Aorta (tissue), 5 donors: ENCODE data around the gene NDUFB6. TPM values are rescaled to one million over a fixed set of nuclear protein-coding genes. Genes with fewer than 3 reads are reported as not detected.
"Not testable (repeated sequence)": the region's sequence is repeated elsewhere in the genome, so short reads cannot be mapped to it uniquely, and the experiment has no call there.

Experiments
- ATAC-seq: fragments of 200-7000 bp; cut with Tn5 transposase; one replicate; pipeline ENCODE4 v1.9.1; 2022; ENCODE audit warnings: moderate library complexity; ENCODE audit not compliant: low FRiP score
- DNase-seq, 2 donors: peaks; one replicate each; pipeline ENCODE4 v3.0.0-alpha.2; 2020
- H3K27ac ChIP-seq, 2 donors: one replicate each; pipeline ENCODE4 v1.5.1; 2013; ENCODE audit warnings: low read length in 2 of 2, mild to moderate bottlenecking in 2 of 2, moderate library complexity in 2 of 2, control low read depth in 1 of 2, inconsistent platforms in 1 of 2, low read depth in 1 of 2
- H3K27me3 ChIP-seq, 2 donors: one replicate each; pipeline ENCODE4 v1.6.1; 2013; ENCODE audit warnings: control low read depth in 1 of 2, low read length in 1 of 2, mild to moderate bottlenecking in 1 of 2, moderate library complexity in 1 of 2; ENCODE audit not compliant: insufficient read depth in 2 of 2, control insufficient read depth in 1 of 2
- H3K36me3 ChIP-seq, 2 donors: one replicate each; pipeline ENCODE4 v1.6.1; 2013; ENCODE audit warnings: control low read depth in 1 of 2, low read length in 1 of 2, mild to moderate bottlenecking in 1 of 2; ENCODE audit not compliant: insufficient read depth in 2 of 2, control insufficient read depth in 1 of 2
- H3K4me1 ChIP-seq, 2 donors: one replicate each; pipeline ENCODE4 v1.6.1; 2013; ENCODE audit warnings: low read length in 2 of 2, control low read depth in 1 of 2, mild to moderate bottlenecking in 1 of 2, moderate library complexity in 1 of 2; ENCODE audit not compliant: insufficient read depth in 2 of 2, control insufficient read depth in 1 of 2
- H3K4me3 ChIP-seq, 2 donors: one replicate each; pipeline ENCODE4 v1.5.1; 2013; ENCODE audit warnings: low read length in 2 of 2, control low read depth in 1 of 2, mild to moderate bottlenecking in 1 of 2
- H3K9me3 ChIP-seq: one replicate; pipeline ENCODE4 v1.6.1; 2013; ENCODE audit warnings: mild to moderate bottlenecking, low read length; ENCODE audit not compliant: control insufficient read depth
- WGBS, 2 donors: extraction: QIAGEN DNeasy Blood & Tissue Kit; methylation state at CpG; one replicate each; pipeline ENCODE4 v1.1.7; 2013; 5-methylcytosine and 5-hydroxymethylcytosine counted together
- intact Hi-C, 2 donors: fragments of 100-400 bp; cut with DNase I; formaldehyde crosslinking; loops; one replicate each; pipeline versions ENCODE4 v1.14.2 to v1.15.0; 2022
- polyA plus RNA-seq, 2 donors: library from polyadenylated mRNA; stranded (reverse); fragments of 200-250 nt; gene quantifications; one replicate each; pipeline ENCODE4 v1.2.3, GENCODE V29; 2013
- total RNA-seq, 2 donors: library from RNA; stranded (reverse); fragmentation: NEBNext Ultra II Directional; extraction: Animal tissue kit (Norgen Biotek cat#: 25700); gene quantifications; one replicate each; pipeline ENCODE4 v1.2.1, GENCODE V29; 2021
- donor health status: healthy with polysubstance abuse.
- donor health status: Bipolar disorder and iron deficiency.
- donor health status: DM: no; HTN: no; CAD: no.
- donor health status: DM: no; HTN: no; CAD: no.
- donor health status: DM: yes; HTN: yes; CAD: no.

NDUFB6 gene
- total and polyA plus RNA-seq, 4 donors: 29.5 to 55.2 (median 43.1) TPM

GRCh38 chr9:32533816-32534215 is 39.1 kb downstream of the NDUFB6 start:
- ATAC-seq (no peak), DNase-seq (no peak)
- no peaks in the 10 kb centered on the region for H3K4me1 ChIP-seq
- intact Hi-C loops: no loop called here
- H3K27me3 ChIP-seq: no peaks in the 10 kb centered on the region
- peaks cover 0 to 1% of the 10 kb centered on the region in 2 donors for H3K36me3 ChIP-seq
- H3K27ac ChIP-seq: no peak overlapping the region
- WGBS, 2 donors: 95 to 98% methylated on average over 4 of the region's 4 CpGs
- H3K4me3 ChIP-seq: no peak overlapping the region
- H3K9me3 ChIP-seq: no peaks in the 10 kb centered on the region

GRCh38 chr9:32533336-32533735 is 39.6 kb downstream of the NDUFB6 start:
- WGBS, 2 donors: 95 to 98% methylated on average over 6 of the region's 6 CpGs
- Histone ChIP-seq H3K4me1 (no peaks in the 10 kb centered on the region), H3K9me3 (no peaks in the 10 kb centered on the region), H3K36me3 (peaks cover 0 to 1% of the 10 kb centered on the region in 2 donors), H3K27ac (no peak overlapping the region), H3K4me3 (no peak overlapping the region), H3K27me3 (no peaks in the 10 kb centered on the region)
- ATAC-seq (no peak), DNase-seq (no peak)
- intact Hi-C loops: no loop called here

- DNase-seq: no peak
- no peak overlapping the region for H3K27ac ChIP-seq
- WGBS, 2 donors: 14 to 17% methylated on average over 2 of the region's 2 CpGs
- no peaks in the 10 kb centered on the region for H3K27me3 ChIP-seq
- no peak for ATAC-seq
- H3K9me3 ChIP-seq: no peaks in the 10 kb centered on the region
- no peaks in the 10 kb centered on the region for H3K36me3 ChIP-seq
- peaks cover 2 to 4% of the 10 kb centered on the region in 2 donors for H3K4me1 ChIP-seq
- H3K4me3 ChIP-seq: peak overlapping the region; percentile 78 to 99
- intact Hi-C loops: loop anchor here in 1 of 2 donors (2.0 to 10.0 kb wide), 2 partner anchors 24 to 92 kb away; no protein-coding TSS in a partner anchor
Observed at GRCh38 chr9:32526707-32527048, 46.3 kb downstream of the NDUFB6 start.

- Histone ChIP-seq H3K27me3 (no peaks in the 10 kb centered on the region), H3K4me3 (peak within 1 kb of the TSS; percentile 78 to 99), H3K9me3 (no peaks in the 10 kb centered on the region), H3K27ac (peak within 1 kb of the TSS in 1 of 2 donors; percentile 88), H3K36me3 (no peaks in the 10 kb centered on the region), H3K4me1 (peaks cover 2 to 4% of the 10 kb centered on the region in 2 donors)
- peak; percentile 95 for ATAC-seq
- 0% methylated on average over 37 of the region's 37 CpGs for WGBS, 2 donors
- DNase-seq: peak; percentile 97 to 98
- intact Hi-C loops: loop anchor here in 1 of 2 donors (2.0 to 10.0 kb wide), 2 partner anchors 25 to 91 kb away; no protein-coding TSS in a partner anchor
Observed at GRCh38 chr9:32526041-32526706, 46.8 kb downstream of the NDUFB6 start, which contains the start of gene RIGI. RIGI (minus strand) TSS chr9:32526196; CDS start chr9:32526166, 30 bp downstream.

GRCh38 chr9:32525709-32526030 is 47.3 kb downstream of the NDUFB6 start:
- Histone ChIP-seq H3K4me3 (peak overlapping the region; percentile 78 to 99), H3K27me3 (no peaks in the 10 kb centered on the region), H3K27ac (peak overlapping the region in 1 of 2 donors; percentile 88), H3K36me3 (no peaks in the 10 kb centered on the region), H3K4me1 (peaks cover 2 to 4% of the 10 kb centered on the region in 2 donors), H3K9me3 (no peaks in the 10 kb centered on the region)
- ATAC-seq (peak; percentile 4), DNase-seq (no peak)
- 1 to 2% methylated on average over 4 of the region's 4 CpGs for WGBS, 2 donors
- intact Hi-C loops: loop anchor here in 1 of 2 donors (2.0 to 10.0 kb wide), 2 partner anchors 25 to 91 kb away; no protein-coding TSS in a partner anchor

- peak; percentile 51 for ATAC-seq
- no peaks in the 10 kb centered on the region for H3K9me3 ChIP-seq
- H3K27ac ChIP-seq: no peak overlapping the region
- DNase-seq: no peak
- no peaks in the 10 kb centered on the region for H3K27me3 ChIP-seq
- intact Hi-C loops: loop anchor here in 1 of 2 donors (10.0 kb wide), 1 partner anchor 90 kb away; no protein-coding TSS in a partner anchor
- H3K36me3 ChIP-seq: no peaks in the 10 kb centered on the region
- peak overlapping the region; percentile 78 to 99 for H3K4me3 ChIP-seq
- peaks cover 2 to 4% of the 10 kb centered on the region in 2 donors for H3K4me1 ChIP-seq
- WGBS, 2 donors: 47 to 61% methylated on average over 22 of the region's 22 CpGs
Observed at GRCh38 chr9:32524892-32525708, 47.9 kb downstream of the NDUFB6 start.

GRCh38 chr9:32524558-32524891 is 48.4 kb downstream of the NDUFB6 start:
- H3K36me3 ChIP-seq, H3K4me1 ChIP-seq, H3K27me3 ChIP-seq, H3K9me3 ChIP-seq, H3K27ac ChIP-seq, ATAC-seq, DNase-seq: not testable (repeated sequence)
- 94% methylated on average over 11 of the region's 11 CpGs for WGBS, 2 donors
- peak overlapping the region in 1 of 2 donors; percentile 78 for H3K4me3 ChIP-seq
- intact Hi-C loops: loop anchor here in 1 of 2 donors (10.0 kb wide), 1 partner anchor 90 kb away; no protein-coding TSS in a partner anchor

GRCh38 chr9:32523910-32524309 is 49.0 kb downstream of the NDUFB6 start:
- Histone ChIP-seq H3K4me3 (no peak overlapping the region), H3K27ac (no peak overlapping the region), H3K4me1 (peaks cover 2 to 4% of the 10 kb centered on the region in 2 donors), H3K36me3 (no peaks in the 10 kb centered on the region), H3K9me3 (no peaks in the 10 kb centered on the region), H3K27me3 (no peaks in the 10 kb centered on the region)
- intact Hi-C loops: loop anchor here in 1 of 2 donors (10.0 kb wide), 1 partner anchor 89 kb away; no protein-coding TSS in a partner anchor
- 48 to 89% methylated on average over 1 of the region's 1 CpG for WGBS, 2 donors
- ATAC-seq (no peak), DNase-seq (no peak)
